Upper lobe of left lung (tissue), 4 donors: ENCODE data around the gene NHLRC2.

Experiments used
- POLR2A ChIP-seq, 4 donors: fragments of 450-650 bp; IDR thresholded peaks; one replicate each; pipeline ENCODE4 v1.5.1; 2016 to 2017; ENCODE audit warnings: antibody characterized with exemption in 4 of 4, mild to moderate bottlenecking in 2 of 4
- POLR2AphosphoS5 ChIP-seq, 2 donors: sonication (generic); formaldehyde crosslinking; IDR thresholded peaks; one replicate each; pipeline ENCODE4 v1.5.1; 2017; ENCODE audit warnings: antibody characterized with exemption in 2 of 2
- TF ChIP-seq, protein P1 (sequence below), 6 experiments: fragments of 450-650 bp in 4 of 6; fragments of 200-600 bp in 2 of 6; sonication (generic) in 2 of 6; IDR thresholded peaks; one replicate each; pipeline ENCODE4 v1.5.1; 2016 to 2019; ENCODE audit warnings: antibody characterized with exemption in 6 of 6

- TF ChIP-seq, protein P1, sequence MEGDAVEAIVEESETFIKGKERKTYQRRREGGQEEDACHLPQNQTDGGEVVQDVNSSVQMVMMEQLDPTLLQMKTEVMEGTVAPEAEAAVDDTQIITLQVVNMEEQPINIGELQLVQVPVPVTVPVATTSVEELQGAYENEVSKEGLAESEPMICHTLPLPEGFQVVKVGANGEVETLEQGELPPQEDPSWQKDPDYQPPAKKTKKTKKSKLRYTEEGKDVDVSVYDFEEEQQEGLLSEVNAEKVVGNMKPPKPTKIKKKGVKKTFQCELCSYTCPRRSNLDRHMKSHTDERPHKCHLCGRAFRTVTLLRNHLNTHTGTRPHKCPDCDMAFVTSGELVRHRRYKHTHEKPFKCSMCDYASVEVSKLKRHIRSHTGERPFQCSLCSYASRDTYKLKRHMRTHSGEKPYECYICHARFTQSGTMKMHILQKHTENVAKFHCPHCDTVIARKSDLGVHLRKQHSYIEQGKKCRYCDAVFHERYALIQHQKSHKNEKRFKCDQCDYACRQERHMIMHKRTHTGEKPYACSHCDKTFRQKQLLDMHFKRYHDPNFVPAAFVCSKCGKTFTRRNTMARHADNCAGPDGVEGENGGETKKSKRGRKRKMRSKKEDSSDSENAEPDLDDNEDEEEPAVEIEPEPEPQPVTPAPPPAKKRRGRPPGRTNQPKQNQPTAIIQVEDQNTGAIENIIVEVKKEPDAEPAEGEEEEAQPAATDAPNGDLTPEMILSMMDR (IDR thresholded peaks at IDR 0.05), result no peak
- TF ChIP-seq POLR2A (IDR thresholded peaks at IDR 0.05), result no peak
- TF ChIP-seq POLR2AphosphoS5 (IDR thresholded peaks at IDR 0.05), result no peak
Observed at GRCh38 chr10:113929522-113929921, 75.1 kb downstream of the NHLRC2 start.
